Measurements from ENCODE around the gene CHTF18.

DNA sequence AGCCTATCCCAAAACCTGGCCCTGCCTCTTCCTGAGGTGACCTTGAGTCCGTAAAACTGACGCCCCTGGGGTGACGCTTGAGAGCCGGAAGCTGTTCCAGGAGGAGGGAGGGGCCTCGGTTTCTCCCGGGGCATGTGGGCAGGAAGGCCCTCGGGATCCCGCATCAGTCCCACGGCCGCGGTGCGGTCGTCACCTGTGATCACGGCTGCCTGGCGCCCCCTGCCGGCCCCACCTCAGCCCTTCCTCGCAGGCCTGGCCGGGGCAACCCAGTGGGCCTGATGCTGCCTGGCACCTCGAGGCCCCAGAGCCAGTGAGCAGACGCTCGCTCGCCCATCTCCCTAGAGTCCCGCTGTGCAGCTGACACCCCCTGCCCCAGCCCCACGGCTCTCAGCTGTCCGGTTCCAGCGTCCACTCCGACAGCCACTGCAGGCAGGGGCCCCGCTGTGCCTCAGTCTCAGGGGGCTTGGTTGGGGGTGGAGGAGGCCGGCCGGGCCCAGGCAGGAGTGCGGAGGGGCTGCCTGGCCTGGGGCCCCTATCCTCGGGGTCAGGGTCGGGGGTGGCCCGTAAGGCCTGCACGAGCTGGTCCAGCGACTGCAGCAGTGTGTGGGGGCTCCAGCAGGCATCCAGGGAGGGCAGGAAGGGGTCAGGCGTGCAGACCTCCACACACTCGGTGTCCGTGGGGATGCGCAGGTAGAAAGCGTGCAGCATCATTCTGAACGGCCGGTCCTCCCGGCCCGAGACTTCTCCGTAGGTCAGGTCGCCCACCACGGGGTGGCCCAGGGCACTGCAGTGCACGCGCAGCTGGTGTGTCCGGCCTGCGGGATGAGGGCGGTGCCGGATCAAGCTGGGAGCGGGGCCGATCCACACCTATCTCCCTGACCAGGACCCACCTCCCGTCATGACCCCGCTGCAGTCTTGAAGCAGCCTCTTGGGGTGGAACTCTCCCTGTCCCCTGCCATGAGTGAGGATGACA lies 2.6 kb upstream of the CHTF18 start:
- TF ChIP-seq, protein P1, sequence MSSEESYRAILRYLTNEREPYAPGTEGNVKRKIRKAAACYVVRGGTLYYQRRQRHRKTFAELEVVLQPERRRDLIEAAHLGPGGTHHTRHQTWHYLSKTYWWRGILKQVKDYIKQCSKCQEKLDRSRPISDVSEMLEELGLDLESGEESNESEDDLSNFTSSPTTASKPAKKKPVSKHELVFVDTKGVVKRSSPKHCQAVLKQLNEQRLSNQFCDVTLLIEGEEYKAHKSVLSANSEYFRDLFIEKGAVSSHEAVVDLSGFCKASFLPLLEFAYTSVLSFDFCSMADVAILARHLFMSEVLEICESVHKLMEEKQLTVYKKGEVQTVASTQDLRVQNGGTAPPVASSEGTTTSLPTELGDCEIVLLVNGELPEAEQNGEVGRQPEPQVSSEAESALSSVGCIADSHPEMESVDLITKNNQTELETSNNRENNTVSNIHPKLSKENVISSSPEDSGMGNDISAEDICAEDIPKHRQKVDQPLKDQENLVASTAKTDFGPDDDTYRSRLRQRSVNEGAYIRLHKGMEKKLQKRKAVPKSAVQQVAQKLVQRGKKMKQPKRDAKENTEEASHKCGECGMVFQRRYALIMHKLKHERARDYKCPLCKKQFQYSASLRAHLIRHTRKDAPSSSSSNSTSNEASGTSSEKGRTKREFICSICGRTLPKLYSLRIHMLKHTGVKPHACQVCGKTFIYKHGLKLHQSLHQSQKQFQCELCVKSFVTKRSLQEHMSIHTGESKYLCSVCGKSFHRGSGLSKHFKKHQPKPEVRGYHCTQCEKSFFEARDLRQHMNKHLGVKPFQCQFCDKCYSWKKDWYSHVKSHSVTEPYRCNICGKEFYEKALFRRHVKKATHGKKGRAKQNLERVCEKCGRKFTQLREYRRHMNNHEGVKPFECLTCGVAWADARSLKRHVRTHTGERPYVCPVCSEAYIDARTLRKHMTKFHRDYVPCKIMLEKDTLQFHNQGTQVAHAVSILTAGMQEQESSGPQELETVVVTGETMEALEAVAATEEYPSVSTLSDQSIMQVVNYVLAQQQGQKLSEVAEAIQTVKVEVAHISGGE (tag by site-specific recombination; conservative IDR thresholded peaks at IDR 0.05; ENCODE audit: low read depth) = no peak
- TF ChIP-seq, protein P2, sequence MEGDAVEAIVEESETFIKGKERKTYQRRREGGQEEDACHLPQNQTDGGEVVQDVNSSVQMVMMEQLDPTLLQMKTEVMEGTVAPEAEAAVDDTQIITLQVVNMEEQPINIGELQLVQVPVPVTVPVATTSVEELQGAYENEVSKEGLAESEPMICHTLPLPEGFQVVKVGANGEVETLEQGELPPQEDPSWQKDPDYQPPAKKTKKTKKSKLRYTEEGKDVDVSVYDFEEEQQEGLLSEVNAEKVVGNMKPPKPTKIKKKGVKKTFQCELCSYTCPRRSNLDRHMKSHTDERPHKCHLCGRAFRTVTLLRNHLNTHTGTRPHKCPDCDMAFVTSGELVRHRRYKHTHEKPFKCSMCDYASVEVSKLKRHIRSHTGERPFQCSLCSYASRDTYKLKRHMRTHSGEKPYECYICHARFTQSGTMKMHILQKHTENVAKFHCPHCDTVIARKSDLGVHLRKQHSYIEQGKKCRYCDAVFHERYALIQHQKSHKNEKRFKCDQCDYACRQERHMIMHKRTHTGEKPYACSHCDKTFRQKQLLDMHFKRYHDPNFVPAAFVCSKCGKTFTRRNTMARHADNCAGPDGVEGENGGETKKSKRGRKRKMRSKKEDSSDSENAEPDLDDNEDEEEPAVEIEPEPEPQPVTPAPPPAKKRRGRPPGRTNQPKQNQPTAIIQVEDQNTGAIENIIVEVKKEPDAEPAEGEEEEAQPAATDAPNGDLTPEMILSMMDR (tag by site-specific recombination; IDR thresholded peaks at IDR 0.05) = peak; percentile 79
- TF ChIP-seq ZSCAN30 (tag by site-specific recombination; IDR thresholded peaks at IDR 0.05) = no peak
- TF ChIP-seq YY2 (tag by site-specific recombination; IDR thresholded peaks at IDR 0.05) = no peak
